SK-N-SH (cell line): ENCODE data around the gene GCLM. TPM values are rescaled to one million over a fixed set of nuclear protein-coding genes. Genes with fewer than 3 reads are reported as not detected.

Source experiments
- CTCF ChIP-seq: fragments of 200-600 bp; sonication (generic); IDR thresholded peaks from 2 replicates; pipeline ENCODE4 v1.6.1; 2017; ENCODE audit warnings: antibody characterized with exemption, mild to moderate bottlenecking, moderate library complexity
- ELF1 ChIP-seq: IDR thresholded peaks from 2 replicates; pipeline ENCODE4 v1.4.0; 2012
- EZH2phosphoT487 ChIP-seq: fragments of 200-600 bp; sonication (generic); IDR thresholded peaks from 2 replicates; pipeline ENCODE4 v1.6.1; 2017; ENCODE audit warnings: low read depth, mixed run types, mild to moderate bottlenecking, antibody characterized with exemption, moderate library complexity, borderline replicate concordance
- GATA2 ChIP-seq: sonication (generic); formaldehyde crosslinking; IDR thresholded peaks from 2 replicates; pipeline ENCODE4 v1.5.0; 2020; ENCODE audit warnings: mild to moderate bottlenecking, missing genetic modification reagents
- IRF3 ChIP-seq: fragments of 150-350 bp; IDR thresholded peaks from 2 replicates; pipeline ENCODE4 v1.6.1; 2016; ENCODE audit warnings: mild to moderate bottlenecking, low read depth, low read length
- MXI1 ChIP-seq: IDR thresholded peaks from 2 replicates; pipeline ENCODE4 v1.6.1; 2012; ENCODE audit warnings: mild to moderate bottlenecking, low read depth, low read length, improper control_type of control experiment
- POLR2AphosphoS5 ChIP-seq: IDR thresholded peaks from 2 replicates; pipeline ENCODE4 v1.6.1; 2012; ENCODE audit warnings: low read depth, low read length
- RAD21 ChIP-seq: IDR thresholded peaks from 2 replicates; pipeline ENCODE4 v1.6.1; 2012; ENCODE audit warnings: mild to moderate bottlenecking, low read length
- RFX5 ChIP-seq: IDR thresholded peaks from 2 replicates; pipeline ENCODE4 v1.6.1; 2012; ENCODE audit warnings: mild to moderate bottlenecking, improper control_type of control experiment, low read length
- RXRA ChIP-seq: IDR thresholded peaks from 2 replicates; pipeline ENCODE4 v1.4.0; 2012; ENCODE audit warnings: low read depth, mild to moderate bottlenecking, borderline replicate concordance
- SIN3A ChIP-seq: IDR thresholded peaks from 2 replicates; pipeline ENCODE4 v1.6.1; 2012; ENCODE audit warnings: low read depth, mild to moderate bottlenecking, low read length, moderate library complexity, borderline replicate concordance
- SMC3 ChIP-seq: IDR thresholded peaks from 2 replicates; pipeline ENCODE4 v1.6.1; 2012; ENCODE audit warnings: low read depth, low read length, improper control_type of control experiment
- TCF12 ChIP-seq: IDR thresholded peaks from 2 replicates; pipeline ENCODE4 v1.4.0; 2012
- TEAD4 ChIP-seq: IDR thresholded peaks from 2 replicates; pipeline ENCODE4 v1.4.0; 2012; ENCODE audit warnings: mild to moderate bottlenecking, borderline replicate concordance; ENCODE audit not compliant: insufficient read depth
- USF2 ChIP-seq: fragments of 150-350 bp; IDR thresholded peaks from 2 replicates; pipeline ENCODE4 v1.6.1; 2017; ENCODE audit warnings: antibody characterized with exemption, low read length, low read depth, borderline replicate concordance
- ZBTB33 ChIP-seq: IDR thresholded peaks from 2 replicates; pipeline ENCODE4 v1.4.0; 2012; ENCODE audit warnings: low read depth, borderline replicate concordance
- polyA plus RNA-seq, 3 experiments: library from polyadenylated mRNA; depleted of rRNA; stranded (reverse); fragments of >200 nt; gene quantifications; 2 replicates each; pipeline ENCODE4 v1.2.3, GENCODE V29; 2012

GCLM gene
- polyA plus RNA-seq, 1 of the 3 experiments (the other 2 are of a cell fraction): 9.4 TPM

GRCh38 chr1:93846206-93846991 lies 62.8 kb downstream of the GCLM start (continued):
- TF ChIP-seq ZBTB33: no peak
- no peak for TF ChIP-seq GATA2 (CRISPR knock-in tag)
- no peak for TF ChIP-seq TEAD4
- TF ChIP-seq ELF1: no peak
- TF ChIP-seq TCF12: 0 out of 2 replicates have a peak, but pooled peaks have one; percentile 1
- no peak for TF ChIP-seq RFX5
- peak; percentile 44; the same call in 1 of the 2 replicates for TF ChIP-seq POLR2AphosphoS5
- no peak for TF ChIP-seq SMC3
- TF ChIP-seq EZH2phosphoT487: no peak
- peak; percentile 39 for TF ChIP-seq CTCF
- TF ChIP-seq RAD21: no peak; the same call in 1 of the 2 replicates
- no peak for TF ChIP-seq IRF3
- peak; percentile 87 for TF ChIP-seq MXI1
- no peak for TF ChIP-seq RXRA
- no peak for TF ChIP-seq USF2
- 0 out of 2 replicates have a peak, but pooled peaks have one; percentile 24 for TF ChIP-seq SIN3A
